ENCODE data around the gene ENHO.

ENHO gene

DNA sequence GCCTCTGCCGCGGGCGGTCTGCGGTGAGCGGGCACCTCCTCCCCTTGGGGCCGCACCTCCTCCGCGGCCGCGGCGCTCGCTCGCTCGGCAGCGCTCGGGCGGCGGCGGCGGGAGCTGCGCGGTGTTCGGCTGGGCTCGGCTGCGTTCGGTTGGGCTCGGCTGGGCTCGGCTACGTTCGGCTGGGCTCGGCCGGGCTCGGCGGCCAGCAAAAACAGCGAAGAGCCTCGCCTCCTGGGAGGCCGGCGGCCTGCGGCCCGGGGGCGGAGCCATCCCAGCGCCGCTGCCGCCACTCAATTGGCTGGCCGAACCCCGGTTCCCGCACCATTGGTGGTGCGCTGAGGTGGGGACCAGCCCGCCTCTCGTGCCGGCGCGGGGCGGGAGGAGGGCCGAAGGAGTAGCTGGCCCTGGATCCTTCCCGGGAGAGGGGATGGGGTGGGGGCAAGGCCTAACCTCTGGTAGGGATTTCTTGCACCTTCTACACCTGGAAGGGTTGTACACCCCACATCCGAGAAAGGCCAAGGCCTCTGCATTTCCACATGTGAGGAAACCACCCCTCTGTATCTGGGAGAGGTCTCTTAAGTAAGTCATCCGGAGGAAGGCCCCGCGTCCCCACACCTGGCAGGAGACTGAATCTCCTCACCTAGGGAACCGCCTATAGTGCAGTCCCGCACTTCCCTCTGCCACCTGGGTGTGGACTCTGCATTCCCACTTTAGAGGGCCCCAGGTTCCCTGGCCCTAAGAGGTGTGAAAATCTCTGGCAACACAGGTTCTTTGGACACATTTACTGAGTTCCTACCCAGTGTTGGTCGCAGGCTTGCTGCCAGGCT is at the start of gene ENHO:
Gene ENHO (minus strand): TSS at position 20 of the 827 bp plus-strand sequence. CDS start 1,295 bp downstream, outside the sequence.
- DNase-seq = peak; percentile 92 to 93

GRCh38 chr9:34572092-34572491 is 49.3 kb upstream of the ENHO start:
- DNase-seq = no peak

DNA sequence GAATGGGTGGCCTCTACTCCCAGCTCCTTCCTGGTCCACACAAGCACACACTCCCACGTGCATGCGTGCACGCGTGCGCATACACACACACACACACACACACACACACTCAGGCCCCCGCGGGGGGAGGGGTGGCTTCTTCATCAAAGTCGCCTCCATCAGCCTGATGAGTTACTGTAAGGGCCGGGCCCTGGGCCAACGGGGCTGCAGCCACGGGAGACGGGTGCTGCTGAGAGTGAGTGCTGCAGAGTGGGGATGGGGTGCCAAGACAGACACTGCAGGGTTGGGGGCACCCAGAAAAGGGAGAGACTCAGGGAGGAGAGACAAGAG is 48.7 kb upstream of the ENHO start:
- DNase-seq = no peak

DNA sequence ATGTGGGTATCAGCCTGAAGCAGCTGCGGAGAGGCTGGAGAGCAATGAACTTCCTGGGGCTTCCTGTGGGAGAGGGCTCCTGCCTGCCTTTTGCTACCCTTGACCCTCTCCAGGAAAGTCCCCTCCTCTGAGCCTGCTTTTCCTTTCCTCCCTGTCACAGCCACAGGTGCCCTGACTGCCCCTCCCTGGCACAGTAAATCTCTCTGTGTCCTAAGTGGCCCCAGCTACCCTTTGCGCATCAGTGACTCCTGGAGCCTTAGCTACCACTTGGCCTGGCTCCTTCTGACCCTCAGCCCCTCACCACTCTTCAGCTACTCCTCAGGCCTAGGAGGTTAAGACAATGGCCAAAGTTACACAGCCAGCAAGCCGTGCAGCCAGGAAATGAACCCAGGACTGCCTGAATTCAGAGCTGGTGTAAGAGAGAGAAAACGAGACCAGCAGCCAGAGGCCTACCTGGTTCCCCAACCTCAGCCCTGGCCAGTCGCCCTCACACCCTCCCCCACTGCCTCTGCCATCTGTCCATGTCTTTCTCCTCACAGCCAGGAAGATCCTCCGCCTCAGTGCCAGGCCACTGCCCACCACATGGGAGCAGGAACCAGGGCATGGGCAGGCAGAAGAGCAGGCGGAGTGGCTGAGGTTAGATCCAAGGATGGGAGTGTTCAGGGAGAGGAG is 48.2 kb upstream of the ENHO start:
- no peak for DNase-seq

- no peak for DNase-seq
Observed at GRCh38 chr9:34570376-34570775, 47.6 kb upstream of the ENHO start.

GRCh38 chr9:34568774-34569173 is 46.0 kb upstream of the ENHO start:
- no peak for DNase-seq

DNA sequence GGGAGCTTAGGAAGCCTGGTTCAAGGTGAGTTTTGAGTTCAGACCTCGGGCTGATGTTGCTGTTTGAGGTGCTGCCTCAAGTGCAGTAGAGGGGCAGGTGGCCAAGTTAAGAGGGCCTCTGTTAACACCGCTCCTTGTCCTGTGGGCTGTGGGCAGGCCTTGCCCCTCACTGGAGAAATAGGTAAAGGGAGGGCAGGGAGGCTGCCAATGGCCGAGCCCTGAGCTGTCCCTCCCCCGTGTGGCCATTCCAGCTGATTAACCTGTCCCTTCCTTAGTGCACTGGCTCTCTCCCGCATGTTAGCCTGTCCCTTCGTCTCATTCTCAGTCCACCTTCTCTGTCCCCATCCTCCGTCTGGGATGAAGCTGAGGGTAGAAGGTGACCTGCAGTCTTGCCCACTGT is 45.3 kb upstream of the ENHO start:
- no peak for DNase-seq

DNA sequence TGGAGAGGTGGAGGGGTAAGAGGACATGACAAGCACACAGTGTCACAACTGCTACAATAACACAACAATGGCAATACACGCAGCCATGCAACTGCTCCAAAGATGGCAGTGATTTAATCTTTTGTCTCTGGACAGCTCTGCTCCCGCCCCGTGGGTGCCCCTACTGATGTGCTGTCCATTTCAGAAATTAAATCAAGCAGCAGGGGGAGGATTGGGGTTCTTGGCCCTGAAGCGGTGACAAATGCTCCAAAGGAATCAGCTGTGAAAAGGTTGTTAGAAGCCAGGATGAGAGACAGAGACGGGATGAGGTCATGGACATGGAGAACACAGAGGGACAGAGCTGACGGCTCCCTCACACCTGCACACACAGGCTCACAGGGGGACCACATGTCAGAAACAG is 44.2 kb upstream of the ENHO start:
- DNase-seq = no peak

- no peak for DNase-seq
Observed at GRCh38 chr9:34566322-34566721, 43.5 kb upstream of the ENHO start.

DNA sequence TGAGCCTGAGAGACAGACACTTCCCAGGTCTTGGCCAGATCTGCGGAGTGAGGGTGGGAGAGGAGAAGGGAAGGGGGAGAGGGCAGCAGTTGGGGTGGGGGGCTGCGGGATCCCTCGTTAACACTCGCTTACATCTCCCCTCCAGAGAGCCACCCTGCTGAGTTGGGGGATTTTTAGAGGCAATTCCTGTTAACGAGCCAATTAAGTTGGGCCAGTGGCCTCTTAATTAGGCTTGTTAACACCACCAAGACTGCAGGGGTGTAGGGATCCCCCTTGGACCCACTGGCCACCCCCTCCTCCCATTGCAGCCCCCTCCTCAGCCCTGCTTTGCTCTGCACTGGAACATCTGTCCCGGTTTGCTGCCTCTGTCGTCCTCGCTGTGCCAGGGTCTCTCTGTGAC is 43.1 kb upstream of the ENHO start:
- DNase-seq = no peak

GRCh38 chr9:34564617-34565016 is 41.8 kb upstream of the ENHO start:
- DNase-seq = no peak

- no peak for DNase-seq
Observed at GRCh38 chr9:34563262-34563661, 40.5 kb upstream of the ENHO start.

- DNase-seq = peak; percentile 44 to 52
Observed at GRCh38 chr9:34562135-34562745, 39.5 kb upstream of the ENHO start.

DNA sequence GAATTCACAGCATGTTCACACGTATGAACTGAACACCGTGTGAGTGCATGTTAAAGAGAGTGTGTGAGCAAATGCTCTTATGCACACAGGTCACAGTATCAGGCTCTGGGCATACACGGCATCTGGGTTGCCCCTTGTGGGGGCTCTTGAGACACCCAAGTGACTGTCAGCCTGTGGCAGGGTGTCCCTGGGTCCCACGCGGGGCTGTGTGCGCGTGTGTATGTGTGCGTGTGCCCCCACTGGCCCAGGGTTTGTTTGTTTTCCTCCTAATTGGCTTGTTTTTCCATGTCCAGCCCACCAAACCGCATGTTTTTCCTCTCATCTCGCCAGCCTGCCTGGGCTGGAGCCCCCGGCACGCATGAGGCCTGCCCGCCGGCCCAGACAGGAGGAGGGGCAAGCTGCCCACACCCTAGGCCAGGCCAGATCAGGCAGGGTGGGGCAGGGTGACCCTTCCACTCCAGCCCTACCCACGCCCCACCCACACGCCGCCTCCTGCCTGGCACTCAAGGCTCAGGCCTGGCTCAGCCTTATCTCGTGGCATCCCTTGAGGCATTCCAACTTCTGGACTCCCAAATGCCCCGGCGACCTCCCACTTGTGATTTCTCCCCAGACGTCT is 37.9 kb upstream of the ENHO start:
- no peak for DNase-seq

DNA sequence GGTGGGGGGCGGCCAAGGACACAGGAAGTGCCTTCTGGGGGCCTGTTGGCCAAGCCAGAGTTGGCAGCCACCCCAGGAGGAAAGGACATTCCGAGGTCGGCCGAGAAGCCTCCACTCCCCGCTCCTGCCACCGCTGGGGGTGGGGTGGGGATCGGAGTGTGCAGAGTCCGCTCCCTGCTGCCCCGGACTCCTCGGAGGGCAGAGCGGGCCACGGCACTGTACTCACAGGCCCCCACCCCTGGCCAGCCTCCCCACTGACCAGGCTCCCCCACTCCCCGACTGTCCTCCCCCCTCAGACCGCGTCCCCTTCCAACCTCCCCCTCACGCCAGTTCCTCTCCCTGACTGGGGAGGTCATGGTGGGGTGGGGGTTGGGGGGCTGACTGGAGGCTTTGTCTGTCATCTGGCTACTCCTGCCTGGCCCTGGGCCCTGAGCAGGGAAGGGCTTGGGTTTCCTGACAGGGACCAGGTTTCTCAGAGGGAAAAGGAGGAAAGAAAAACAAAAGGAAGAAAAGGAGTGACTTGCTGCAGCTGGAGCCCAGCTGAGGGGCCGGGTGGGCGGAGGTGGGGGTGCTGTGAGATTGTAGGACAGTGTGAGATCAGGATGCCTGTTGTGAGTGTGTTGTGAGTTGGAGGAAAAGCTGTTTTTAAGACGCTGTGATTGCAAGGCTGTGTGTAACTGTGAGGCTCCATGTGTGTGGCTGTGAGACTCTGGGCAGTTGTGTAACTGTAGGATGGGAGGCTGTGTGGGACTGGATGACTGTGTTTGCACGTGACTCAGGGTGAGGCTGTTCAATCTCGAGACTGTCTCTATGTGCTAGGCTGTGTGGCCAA is 37.0 kb upstream of the ENHO start:
- DNase-seq = no peak

DNA sequence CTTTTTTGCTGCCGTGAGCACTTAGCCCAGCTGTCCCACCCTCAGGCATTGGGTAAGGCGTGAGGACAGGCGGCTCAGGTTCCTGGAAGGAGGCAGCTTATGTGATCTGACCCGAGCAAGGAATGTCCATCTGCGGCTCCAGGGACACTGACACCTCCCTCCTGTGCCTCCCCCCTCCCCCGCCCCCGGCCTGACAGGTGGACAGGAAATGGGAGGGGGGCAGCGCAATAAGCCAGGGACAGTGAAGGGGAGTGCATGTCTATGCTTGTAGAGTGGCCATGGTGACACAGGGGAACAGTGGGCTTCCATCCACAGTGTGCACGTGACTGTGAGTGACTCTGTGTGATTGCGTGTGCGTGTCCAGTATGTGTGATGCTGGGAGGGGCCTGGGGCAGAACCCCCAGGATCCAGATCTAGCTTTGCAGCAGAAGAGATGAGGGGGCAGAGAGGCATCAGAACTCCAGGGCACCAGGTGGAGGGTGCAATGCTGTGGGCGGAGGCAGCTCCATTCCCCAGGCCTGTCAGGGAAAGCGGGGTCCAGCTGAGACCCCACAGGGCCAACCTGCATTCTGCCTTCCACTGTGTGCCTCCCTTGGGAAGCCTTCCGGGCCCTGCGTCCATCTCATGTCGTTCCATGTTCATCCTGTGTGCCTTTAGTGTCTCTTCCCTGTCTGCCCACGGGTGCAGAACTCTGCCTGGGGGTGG is 36.3 kb upstream of the ENHO start:
- DNase-seq = no peak

- no peak for DNase-seq
Observed at GRCh38 chr9:34558364-34558763, 35.6 kb upstream of the ENHO start.

DNA sequence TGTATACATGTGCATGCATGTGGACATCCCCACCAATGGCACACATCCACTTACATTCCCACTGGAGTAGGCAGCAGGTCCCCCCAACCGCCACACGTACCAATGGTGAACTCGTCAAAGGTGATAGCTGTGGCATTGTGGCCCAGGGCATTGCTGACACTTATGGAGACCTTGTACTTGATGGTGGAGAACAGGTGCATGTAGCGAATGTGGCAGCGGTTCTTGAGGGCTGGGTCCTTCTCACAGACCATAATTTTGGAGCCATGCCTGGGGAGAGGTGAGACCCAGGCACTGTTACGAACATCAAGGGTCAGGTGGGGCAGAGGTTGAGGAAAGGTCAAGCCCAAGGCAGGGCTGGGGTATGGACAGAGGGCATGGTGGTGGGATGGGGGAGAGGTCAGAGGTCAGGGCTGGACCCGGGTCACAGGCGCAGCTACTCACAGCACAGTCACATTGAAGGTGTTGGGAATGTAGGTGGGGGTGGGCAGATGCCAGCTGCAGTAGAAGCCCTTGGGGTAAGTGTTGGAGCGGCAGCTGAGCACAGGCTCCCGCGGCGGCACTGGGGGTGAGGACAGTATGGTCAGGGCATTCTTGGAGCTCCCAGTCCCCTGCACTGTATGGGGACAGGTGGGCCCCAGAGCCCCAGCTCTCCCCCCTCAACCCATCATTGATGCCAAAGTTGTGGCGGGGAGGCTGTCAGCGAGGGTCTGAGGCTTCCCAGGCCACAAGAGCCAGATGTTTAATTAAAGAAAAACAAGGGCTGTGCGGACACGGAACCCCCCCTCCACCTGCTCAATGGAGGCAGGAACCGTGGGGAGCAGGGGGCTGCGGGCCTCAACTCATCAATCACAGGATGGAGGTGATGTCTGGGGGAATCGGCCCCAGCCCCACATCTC is 34.9 kb upstream of the ENHO start:
- no peak for DNase-seq

GRCh38 chr9:34556949-34557348 is 34.2 kb upstream of the ENHO start:
- no peak for DNase-seq

DNA sequence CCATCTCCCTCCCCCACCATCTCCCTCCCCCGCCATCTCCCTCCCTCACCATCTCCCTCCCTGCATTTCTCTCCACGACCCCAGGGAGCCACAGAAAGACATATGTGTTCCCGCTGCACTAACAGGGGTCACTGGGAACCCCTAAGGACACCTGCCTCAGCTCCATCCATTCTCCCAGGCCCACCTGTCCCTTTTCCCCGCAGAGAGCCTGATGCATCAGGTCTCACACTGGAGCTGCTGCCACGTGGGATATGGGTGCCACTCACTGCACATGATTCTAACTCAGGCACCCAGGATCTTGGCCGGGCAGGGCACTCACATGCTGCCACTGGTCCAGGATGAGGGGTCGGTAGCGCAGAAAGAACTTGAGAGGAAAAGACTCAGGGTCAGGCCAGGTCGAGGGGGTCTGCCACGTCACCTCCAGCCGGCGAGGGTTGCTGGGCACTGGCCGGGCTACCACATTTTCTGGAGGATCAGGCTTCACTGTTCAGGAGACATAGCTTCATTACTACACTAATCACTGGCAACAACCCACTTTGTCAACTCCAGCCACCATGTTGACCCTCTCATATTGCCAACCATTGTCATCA is 33.2 kb upstream of the ENHO start:
- DNase-seq = no peak

GRCh38 chr9:34555500-34555899 is 32.7 kb upstream of the ENHO start:
- no peak for DNase-seq

Data from stimulated activated CD4-positive, alpha-beta T cell treated with anti-CD3 and anti-CD28 coated beads, Interleukin-2, amount 100 ng/mL, for 48 hours (primary cell).